NT2/D1 (cell line): Measurements from ENCODE around the gene RAP1GAP.

ENCODE experiments used
- DNase-seq: peaks from one replicate; pipeline ENCODE4 v3.0.0-alpha.2; 2011; ENCODE audit warnings: low read depth, low spot score
- H3K27me3 ChIP-seq: 2 replicates; pipeline ENCODE4 v1.6.0; 2011; ENCODE audit warnings: mild to moderate bottlenecking; ENCODE audit not compliant: insufficient read length, insufficient read depth
- H3K36me3 ChIP-seq: 2 replicates; pipeline ENCODE4 v1.6.1; 2011; ENCODE audit warnings: mild to moderate bottlenecking, low read length, mixed read lengths; ENCODE audit not compliant: insufficient read depth, insufficient read length
- H3K4me1 ChIP-seq: 2 replicates; pipeline ENCODE4 v1.5.1; 2011; ENCODE audit not compliant: insufficient read depth, insufficient read length
- H3K4me3 ChIP-seq: 2 replicates; pipeline ENCODE4 v1.5.1; 2011; ENCODE audit warnings: low read depth; ENCODE audit not compliant: insufficient read length
- H3K9ac ChIP-seq: 2 replicates; pipeline ENCODE4 v1.6.0; 2011; ENCODE audit warnings: low read depth; ENCODE audit not compliant: insufficient read length
- H3K9me3 ChIP-seq: 2 replicates; pipeline ENCODE4 v1.5.1; 2011; ENCODE audit warnings: mild to moderate bottlenecking, low read length; ENCODE audit not compliant: insufficient read depth
- SUZ12 ChIP-seq: IDR thresholded peaks from 2 replicates; pipeline ENCODE4 v1.6.1; 2011; ENCODE audit not compliant: insufficient read length, insufficient read depth; ENCODE audit errors: extremely low read depth
- YY1 ChIP-seq: IDR thresholded peaks from 2 replicates; pipeline ENCODE4 v1.6.1; 2011; ENCODE audit not compliant: insufficient read length, insufficient read depth
- ZNF274 ChIP-seq: IDR thresholded peaks from 2 replicates; pipeline ENCODE4 v1.6.1; 2011; ENCODE audit warnings: mild to moderate bottlenecking, low read depth, low read length

RAP1GAP gene

GRCh38 chr1:21603177-21604138 is 65.7 kb downstream of the RAP1GAP start:
- DNase-seq = no peak
- H3K9me3 ChIP-seq = no peaks in the 10 kb centered on the region
- no peak overlapping the region for H3K4me3 ChIP-seq
- TF ChIP-seq YY1 (no peak), SUZ12 (no peak), ZNF274 (no peak)
- peaks cover 6% of the 10 kb centered on the region for H3K4me1 ChIP-seq
- H3K36me3 ChIP-seq = no peaks in the 10 kb centered on the region
- no peaks in the 10 kb centered on the region for H3K27me3 ChIP-seq
- no peak overlapping the region for H3K9ac ChIP-seq

DNA sequence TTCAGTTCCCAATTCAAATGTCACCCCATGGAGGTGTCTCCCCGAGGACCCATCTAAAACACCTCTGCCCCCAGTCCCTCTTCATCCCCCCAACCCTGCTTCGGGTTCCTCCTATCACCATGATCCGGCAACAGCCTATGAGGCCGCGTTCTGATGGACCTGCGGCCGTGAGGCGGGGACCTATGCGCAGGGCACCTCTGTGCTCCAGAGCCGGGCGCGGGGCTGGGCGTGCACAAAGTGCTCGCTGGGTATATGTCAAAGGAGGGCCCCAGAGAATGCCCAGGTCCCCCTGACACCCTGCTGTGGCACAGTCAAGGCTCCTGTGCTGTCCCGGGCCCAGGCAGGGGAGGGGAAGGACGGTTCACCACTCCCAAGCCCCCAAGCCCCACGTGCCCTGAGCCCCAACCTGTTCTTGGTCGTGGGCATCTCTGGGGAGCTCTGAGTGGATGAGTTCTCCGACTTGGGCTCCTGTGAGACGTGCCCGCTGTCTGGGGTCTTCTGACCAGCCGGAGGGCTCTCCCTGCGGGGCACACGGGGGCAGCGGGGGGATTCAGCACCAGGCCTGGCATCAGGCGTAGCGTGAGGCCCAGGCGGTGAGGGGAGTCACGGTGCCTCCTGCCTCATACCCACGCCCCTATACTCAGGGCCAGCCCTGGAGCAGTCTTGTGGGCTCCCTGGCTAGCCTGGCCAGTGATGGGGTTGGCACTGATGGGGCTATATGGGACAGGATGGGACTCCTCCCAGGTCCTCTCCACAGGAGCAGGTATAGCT is 67.7 kb downstream of the RAP1GAP start:
- H3K4me1 ChIP-seq = peaks cover 7% of the 10 kb centered on the region
- no peaks in the 10 kb centered on the region for H3K27me3 ChIP-seq
- no peaks in the 10 kb centered on the region for H3K9me3 ChIP-seq
- no peak overlapping the region for H3K9ac ChIP-seq
- no peak for DNase-seq
- H3K36me3 ChIP-seq = no peaks in the 10 kb centered on the region
- no peak overlapping the region for H3K4me3 ChIP-seq
- TF ChIP-seq ZNF274 (no peak), YY1 (no peak), SUZ12 (no peak)

GRCh38 chr1:21599402-21599801 is 69.8 kb downstream of the RAP1GAP start:
- no peak overlapping the region for H3K4me3 ChIP-seq
- H3K27me3 ChIP-seq = no peaks in the 10 kb centered on the region
- H3K36me3 ChIP-seq = no peaks in the 10 kb centered on the region
- no peak overlapping the region for H3K9ac ChIP-seq
- H3K4me1 ChIP-seq = peaks cover 2% of the 10 kb centered on the region
- no peak for TF ChIP-seq YY1
- no peak for TF ChIP-seq ZNF274
- TF ChIP-seq SUZ12 = no peak
- no peak for DNase-seq
- no peaks in the 10 kb centered on the region for H3K9me3 ChIP-seq

GRCh38 chr1:21598904-21599303 is 70.3 kb downstream of the RAP1GAP start:
- no peaks in the 10 kb centered on the region for H3K36me3 ChIP-seq
- H3K4me1 ChIP-seq = peaks cover 5% of the 10 kb centered on the region
- H3K9me3 ChIP-seq = no peaks in the 10 kb centered on the region
- DNase-seq = no peak
- TF ChIP-seq ZNF274 (no peak), SUZ12 (no peak), YY1 (no peak)
- H3K27me3 ChIP-seq = no peaks in the 10 kb centered on the region
- no peak overlapping the region for H3K4me3 ChIP-seq
- no peak overlapping the region for H3K9ac ChIP-seq

- peaks cover 7% of the 10 kb centered on the region for H3K4me1 ChIP-seq
- no peaks in the 10 kb centered on the region for H3K27me3 ChIP-seq
- no peaks in the 10 kb centered on the region for H3K9me3 ChIP-seq
- no peak for DNase-seq
- no peak for TF ChIP-seq SUZ12
- no peak for TF ChIP-seq YY1
- TF ChIP-seq ZNF274 = no peak
- no peak overlapping the region for H3K4me3 ChIP-seq
- no peak overlapping the region for H3K9ac ChIP-seq
- H3K36me3 ChIP-seq = no peaks in the 10 kb centered on the region
These were observed 70.7 kb downstream of the RAP1GAP start for GRCh38 chr1:21598417-21598816.

- Histone ChIP-seq H3K4me3 (no peak overlapping the region), H3K36me3 (no peaks in the 10 kb centered on the region), H3K4me1 (peaks cover 7% of the 10 kb centered on the region), H3K27me3 (no peaks in the 10 kb centered on the region), H3K9ac (no peak overlapping the region), H3K9me3 (no peaks in the 10 kb centered on the region)
- no peak for DNase-seq
- TF ChIP-seq YY1 (no peak), ZNF274 (no peak), SUZ12 (no peak)
These were observed 71.4 kb downstream of the RAP1GAP start for GRCh38 chr1:21597753-21598152.

- Histone ChIP-seq H3K9me3 (no peaks in the 10 kb centered on the region), H3K4me3 (no peak overlapping the region), H3K36me3 (no peaks in the 10 kb centered on the region), H3K27me3 (no peaks in the 10 kb centered on the region), H3K9ac (no peak overlapping the region), H3K4me1 (peaks cover 10% of the 10 kb centered on the region)
- TF ChIP-seq SUZ12 = no peak
- no peak for TF ChIP-seq ZNF274
- TF ChIP-seq YY1 = no peak
- no peak for DNase-seq
These were observed 72.5 kb downstream of the RAP1GAP start for GRCh38 chr1:21596628-21597027.
